Esophagus muscularis mucosa (tissue), 2 donors: ENCODE data around the gene UNC13A.

Experiments used
- EP300 ChIP-seq: sonication (generic); formaldehyde crosslinking; IDR thresholded peaks from one replicate; pipeline ENCODE4 v1.6.1; 2017; ENCODE audit warnings: antibody characterized with exemption
- POLR2A ChIP-seq: fragments of 450-650 bp; IDR thresholded peaks from one replicate; pipeline ENCODE4 v1.6.1; 2017; ENCODE audit warnings: antibody characterized with exemption, moderate library complexity, mild to moderate bottlenecking, low read depth

- TF ChIP-seq POLR2A = no peak
- no peak for TF ChIP-seq EP300
These were observed 49.6 kb upstream of the UNC13A start for GRCh38 chr19:17737690-17738153.
